PC-3 (cell line): ENCODE results near the gene DSP.

Experiments
- CTCF ChIP-seq: fragments of 300-600 bp; sonication (generic); conservative IDR thresholded peaks from 2 replicates; pipeline ENCODE4 v1.5.1; 2017; ENCODE audit warnings: antibody characterized with exemption, low read depth, mild to moderate bottlenecking, low read length
- EZH2 ChIP-seq: fragments of 300-600 bp; sonication (generic); IDR thresholded peaks from one replicate; pipeline ENCODE4 v1.6.1; 2017; ENCODE audit warnings: antibody characterized with exemption, mild to moderate bottlenecking, low read length; ENCODE audit not compliant: unreplicated experiment

- no peak for TF ChIP-seq CTCF
- TF ChIP-seq EZH2, result no peak
Measured at GRCh38 chr6:7568021-7568420, 26.6 kb downstream of the DSP start.
